Astrocyte of the hippocampus (primary cell): ENCODE measurements around the gene USP37.

ENCODE experiments used
- DNase-seq: peaks from one replicate; pipeline ENCODE4 v3.0.0; 2011; ENCODE audit warnings: low read depth, low spot score

USP37 gene

GRCh38 chr2:218429911-218430692, 138.0 kb downstream of the USP37 start:
- DNase-seq: no peak

DNA sequence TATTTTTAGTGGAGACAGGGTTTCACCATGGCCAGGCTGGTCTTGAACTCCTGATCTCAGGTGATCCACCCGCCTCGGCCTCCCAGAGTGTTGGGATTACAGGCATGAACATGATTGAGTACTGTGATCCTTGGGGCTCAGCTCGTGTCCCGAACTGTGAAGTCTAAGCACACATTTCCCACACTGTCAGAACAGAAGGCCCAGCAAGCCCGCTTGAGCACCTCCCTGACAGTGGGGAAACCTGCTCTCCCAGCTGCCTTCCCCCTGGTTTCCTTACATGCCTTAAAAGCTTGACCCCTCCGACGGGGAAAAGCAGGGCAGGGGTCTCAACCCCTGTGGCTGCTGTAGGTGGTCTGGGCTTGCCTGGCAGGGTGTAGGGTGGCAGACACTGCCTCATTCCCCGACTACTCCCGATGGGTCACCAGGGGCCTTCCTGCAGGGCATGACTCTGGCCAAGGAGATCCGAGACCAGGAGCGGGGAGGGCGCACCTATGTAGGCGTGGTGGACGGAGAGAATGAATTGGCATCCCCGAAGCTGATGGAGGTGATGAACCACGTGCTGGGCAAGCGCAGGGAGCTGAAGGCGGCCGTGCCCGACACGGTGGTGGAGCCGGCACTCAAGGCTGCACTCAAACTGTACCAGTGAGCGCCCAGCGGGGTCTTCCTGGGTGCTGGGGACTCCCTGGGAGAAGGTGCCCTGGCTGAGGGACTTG, 139.1 kb downstream of the USP37 start:
- DNase-seq: no peak

DNA sequence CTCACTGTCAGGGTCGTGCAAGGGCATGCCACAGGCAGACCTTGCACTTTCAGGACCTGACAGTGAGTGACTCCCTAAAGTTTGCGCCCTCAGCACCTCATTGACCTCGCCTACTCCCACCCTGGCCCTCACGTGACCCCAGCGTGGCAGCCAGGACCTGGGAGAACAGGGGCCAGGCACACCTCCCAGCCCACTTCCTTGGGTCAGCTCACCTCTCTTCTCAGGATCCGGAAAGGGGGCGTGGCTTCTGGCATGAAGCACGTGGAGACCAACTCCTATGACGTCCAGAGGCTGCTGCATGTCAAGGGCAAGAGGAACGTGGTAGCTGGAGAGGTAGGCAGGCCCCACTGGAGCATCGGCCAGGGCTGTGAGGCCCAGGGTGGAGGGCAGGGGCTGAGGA, 140.4 kb downstream of the USP37 start:
- DNase-seq: no peak

DNA sequence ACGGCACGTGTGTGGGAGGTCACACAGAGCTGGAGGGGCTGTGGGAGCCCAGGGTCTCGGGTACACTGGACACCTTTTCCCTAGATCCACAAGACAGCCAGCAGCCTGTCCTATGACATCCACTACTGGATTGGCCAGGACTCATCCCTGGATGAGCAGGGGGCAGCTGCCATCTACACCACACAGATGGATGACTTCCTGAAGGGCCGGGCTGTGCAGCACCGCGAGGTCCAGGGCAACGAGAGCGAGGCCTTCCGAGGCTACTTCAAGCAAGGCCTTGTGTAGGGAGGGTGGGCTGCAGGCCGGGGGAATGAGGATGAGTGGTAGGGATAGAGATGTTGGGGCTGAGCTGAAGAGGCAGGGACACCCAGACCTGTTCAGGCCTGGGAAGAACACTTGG, 142.6 kb downstream of the USP37 start:
- no peak for DNase-seq

GRCh38 chr2:218423584-218423983, 144.6 kb downstream of the USP37 start:
- no peak for DNase-seq

DNA sequence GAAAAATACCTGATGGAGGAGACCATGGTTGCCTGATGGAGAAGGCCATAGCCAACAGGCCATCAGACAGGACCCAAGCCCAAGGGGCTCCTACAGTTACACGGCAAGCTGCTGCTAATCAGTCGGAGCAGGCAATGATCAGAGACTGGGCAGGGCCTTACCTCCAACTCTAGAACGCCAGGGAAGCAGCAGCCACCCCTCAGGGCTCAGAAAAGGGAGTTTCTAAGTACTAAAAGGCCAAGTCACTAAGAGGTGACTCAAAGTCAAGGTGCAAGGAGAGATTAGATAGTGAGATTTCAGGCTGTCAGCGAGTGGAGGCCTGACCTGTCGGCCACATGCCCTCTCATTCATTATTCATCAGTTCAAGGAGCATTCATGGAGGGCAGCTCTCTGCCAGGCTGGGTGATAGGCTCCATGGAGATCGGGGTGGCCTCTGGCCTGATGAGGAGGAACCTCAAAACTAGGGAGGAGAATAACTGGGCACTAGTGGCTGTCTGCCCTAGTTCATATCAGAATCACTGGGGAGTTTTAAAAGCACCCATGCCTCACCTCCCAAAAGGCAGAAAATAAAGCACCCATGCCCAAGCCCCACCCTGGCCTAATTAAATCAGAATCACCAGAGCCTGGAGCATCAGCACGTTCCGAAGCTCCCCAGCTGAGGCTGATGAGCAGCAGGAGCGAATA, 145.6 kb downstream of the USP37 start:
- no peak for DNase-seq

DNA sequence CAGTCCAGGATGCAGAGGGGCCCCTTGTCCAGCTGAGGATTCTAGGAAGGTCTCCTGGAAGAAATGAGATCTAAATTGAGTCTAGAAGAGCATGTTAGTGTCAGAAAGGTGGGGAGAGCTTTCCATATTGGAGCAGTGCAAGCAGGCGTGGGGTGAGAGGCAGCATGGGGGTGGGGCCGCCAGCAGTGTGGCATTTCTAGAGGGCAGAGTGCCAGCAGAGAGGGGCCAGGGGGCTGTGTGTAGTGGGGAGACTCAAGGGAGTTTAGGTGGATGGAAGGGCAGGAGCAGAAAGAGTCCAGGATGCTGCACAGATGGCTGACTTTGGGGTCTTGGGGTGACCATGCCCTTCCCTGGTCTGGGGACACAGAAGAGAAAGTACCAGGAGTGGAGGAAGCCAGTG, 147.1 kb downstream of the USP37 start:
- DNase-seq: no peak

GRCh38 chr2:218419630-218420216, 148.4 kb downstream of the USP37 start:
- DNase-seq: no peak

DNA sequence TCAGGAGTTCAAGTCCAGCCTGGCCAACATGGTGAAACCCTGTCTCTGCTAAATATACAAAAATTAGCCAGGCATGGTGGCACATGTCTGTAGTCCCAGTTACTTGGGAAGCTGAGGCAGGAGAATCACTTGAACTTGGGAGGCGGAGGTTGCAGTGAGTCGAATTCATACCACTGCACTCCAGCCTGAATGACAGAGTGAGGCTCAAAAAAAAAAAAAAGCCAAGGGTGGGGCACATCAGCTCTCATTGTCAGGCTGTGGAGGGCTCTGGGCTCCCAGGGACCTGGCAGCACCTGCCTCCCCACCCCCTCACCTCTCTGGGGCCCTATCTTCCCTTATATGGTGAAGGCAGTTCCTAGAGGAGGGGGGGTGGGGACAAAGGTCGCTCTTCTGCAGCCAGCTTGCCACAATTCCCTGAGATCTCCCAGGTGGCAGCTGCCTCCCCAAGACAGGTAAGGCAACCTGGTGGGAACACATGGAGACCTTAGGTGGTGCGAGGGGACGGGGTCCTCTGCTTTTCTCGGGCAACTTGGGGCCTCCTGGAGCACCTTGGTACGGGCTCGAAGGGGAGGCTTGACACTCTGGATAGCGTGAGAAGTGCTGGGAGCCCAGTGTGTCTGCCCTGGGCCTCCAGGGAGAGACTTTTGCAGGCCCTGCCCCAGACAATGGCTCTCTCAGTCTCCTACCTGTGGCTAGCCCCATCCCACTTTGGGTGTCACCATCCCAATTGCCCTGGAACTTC, 149.3 kb downstream of the USP37 start, which contains the start of gene VIL1:
TSS of gene VIL1 (plus strand) at position 407 of the 742 bp plus-strand sequence. CDS start 4,656 bp downstream, outside the sequence.
- DNase-seq: no peak

DNA sequence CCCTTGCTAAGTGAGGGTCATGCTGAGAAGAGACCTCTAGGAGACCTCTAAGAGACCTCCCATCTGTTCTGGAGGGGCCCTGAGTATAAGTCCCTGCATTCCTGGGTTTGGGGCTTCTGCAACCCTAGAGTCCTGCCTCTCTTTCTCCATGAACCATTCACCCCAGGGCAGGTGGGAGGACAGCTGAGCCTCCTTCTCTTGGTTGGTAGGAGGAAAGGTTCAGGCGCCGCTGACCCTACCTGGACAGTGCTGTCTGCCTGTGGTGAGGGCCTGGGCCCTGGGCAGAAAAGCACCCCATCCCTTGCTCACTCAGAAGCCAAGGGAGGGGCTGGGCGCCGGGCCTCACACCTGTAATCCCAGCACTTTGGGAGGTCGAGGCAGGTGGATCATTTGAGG, 149.8 kb downstream of the USP37 start:
- DNase-seq: no peak

GRCh38 chr2:218407717-218408116, 160.4 kb downstream of the USP37 start:
- no peak for DNase-seq

DNA sequence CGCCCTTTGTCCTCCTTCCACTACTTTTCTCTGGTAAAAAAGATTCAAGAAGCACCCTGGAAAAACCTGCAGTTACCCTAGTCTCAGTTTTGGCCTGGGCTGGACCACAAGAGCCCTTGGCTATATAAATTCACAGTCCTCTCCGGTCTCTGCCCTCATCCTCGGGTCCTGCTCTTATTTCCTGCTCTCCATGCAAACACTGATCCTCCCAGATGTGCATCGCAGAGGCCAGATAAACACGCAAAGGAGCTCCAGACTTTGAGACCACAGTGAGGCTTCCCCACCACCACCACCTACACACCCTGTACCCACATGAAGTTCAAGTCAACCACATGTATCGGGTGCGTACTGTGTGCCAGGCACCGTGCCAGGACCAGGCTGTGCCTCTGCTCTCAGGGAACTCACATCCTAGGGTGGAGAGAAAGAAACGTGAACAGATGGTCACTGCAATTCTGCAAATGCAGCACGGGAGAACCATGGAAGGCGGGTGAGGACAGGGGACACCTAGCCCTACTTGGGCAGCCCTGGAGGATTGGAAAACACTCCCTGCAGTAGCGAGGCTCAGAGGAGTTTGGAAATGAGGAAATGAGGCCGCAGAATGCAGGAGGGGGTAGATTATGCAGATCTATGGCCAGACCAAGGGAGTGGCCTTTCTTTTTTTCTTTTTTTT, 161.1 kb downstream of the USP37 start:
- peak; percentile 65 for DNase-seq

- DNase-seq: peak; percentile 98
These were observed 161.8 kb downstream of the USP37 start for GRCh38 chr2:218406209-218406948.

DNA sequence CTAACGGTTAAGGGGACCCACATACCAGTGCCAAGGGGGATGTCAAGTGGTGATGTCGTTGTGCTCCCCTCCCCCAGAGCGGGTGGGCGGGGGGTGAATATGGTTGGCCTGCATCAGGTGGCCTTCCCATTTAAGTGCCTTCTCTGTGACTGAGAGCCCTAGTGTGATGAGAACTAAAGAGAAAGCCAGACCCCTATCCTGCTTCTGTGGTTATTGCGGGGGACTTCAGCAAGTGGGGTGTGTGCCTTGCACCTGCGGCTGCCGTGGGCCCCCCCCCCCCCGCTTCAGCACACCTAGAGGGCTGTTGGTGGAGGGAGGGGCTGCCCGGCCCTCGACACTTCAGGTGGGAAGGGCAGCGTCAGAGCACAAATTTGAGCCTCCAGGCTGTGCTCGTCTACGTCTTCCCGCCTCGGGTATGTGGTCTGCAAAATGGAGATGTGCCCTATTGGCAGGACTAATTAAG, 162.4 kb downstream of the USP37 start:
- DNase-seq: no peak

GRCh38 chr2:218405086-218405745, 162.9 kb downstream of the USP37 start:
- DNase-seq: no peak

- DNase-seq: no peak
These were observed 163.6 kb downstream of the USP37 start for GRCh38 chr2:218404351-218405085.

GRCh38 chr2:218403810-218404209, 164.3 kb downstream of the USP37 start:
- DNase-seq: no peak

GRCh38 chr2:218402911-218403411, 165.2 kb downstream of the USP37 start:
- no peak for DNase-seq

- no peak for DNase-seq
These were observed 165.7 kb downstream of the USP37 start for GRCh38 chr2:218402491-218402901.
